ENCODE results near the gene TEAD2. TPM values are rescaled to one million over a fixed set of nuclear protein-coding genes. Genes with fewer than 3 reads are reported as not detected.

Gene TEAD2
- total and polyA plus RNA-seq, 10 of the 15 experiments (the other 5 are each of a cell fraction or from before 2014, with no cell fraction given), result 0.04 to 0.26 (median 0.11) TPM; not detected in 3

GRCh38 chr19:49335071-49335783, 27.0 kb downstream of the TEAD2 start, which contains the start of gene CD37 (continued):
- TF ChIP-seq NRF1 (conservative IDR thresholded peaks at IDR 0.05; ENCODE audit: low read depth, low read length) (no peak), CBX3 (IDR thresholded peaks at IDR 0.05; ENCODE audit: borderline replicate concordance, low read depth) (no peak), NFIC (IDR thresholded peaks at IDR 0.05; ENCODE audit: low read depth, low read length) (peak; percentile 53; the same call in 1 of the 2 replicates), ETV6 (conservative IDR thresholded peaks at IDR 0.05 in 1 of 2, IDR thresholded peaks at IDR 0.05 in 1 of 2; ENCODE audit: borderline replicate concordance in 1 of 2, low read depth in 1 of 2) (0 out of 4 replicates have a peak, but pooled peaks of 1 of the 2 experiments have one; percentile 45), HDGF (IDR thresholded peaks at IDR 0.05) (peak; percentile 72; the same call in 1 of the 2 replicates), REST (IDR thresholded peaks at IDR 0.05; ENCODE audit: low read depth, low read length) (no peak), MYC (IDR thresholded peaks at IDR 0.05; ENCODE audit: insufficient read depth, insufficient read length, insufficient replicate concordance, low read length, severe bottlenecking) (peak; percentile 44), KAT2A (conservative IDR thresholded peaks at IDR 0.05; ENCODE audit: control insufficient read depth, low read depth, low read length) (no peak), NFYB (IDR thresholded peaks at IDR 0.05; ENCODE audit: insufficient read depth, low read depth, low read length) (no peak), SIN3A (IDR thresholded peaks at IDR 0.05; ENCODE audit: low read depth, low read length) (peak; percentile 34; the same call in 1 of the 2 replicates), EZH2 (IDR thresholded peaks at IDR 0.05; ENCODE audit: borderline replicate concordance, control insufficient read depth, low read depth, low read length) (no peak), BACH1 (IDR thresholded peaks at IDR 0.05; ENCODE audit: borderline replicate concordance) (no peak), MXI1 (IDR thresholded peaks at IDR 0.05; ENCODE audit: low read depth, low read length) (no peak), SMAD5 (IDR thresholded peaks at IDR 0.05; ENCODE audit: low read depth) (peak; percentile 86; the same call in 1 of the 2 replicates), ASH2L (IDR thresholded peaks at IDR 0.05; ENCODE audit: borderline replicate concordance, low read depth) (no peak), BMI1 (IDR thresholded peaks at IDR 0.05; ENCODE audit: borderline replicate concordance) (no peak), ZBED1 (IDR thresholded peaks at IDR 0.05; ENCODE audit: borderline replicate concordance) (peak; percentile 61; the same call in 1 of the 2 replicates), NFXL1 (IDR thresholded peaks at IDR 0.05; ENCODE audit: borderline replicate concordance) (no peak)
- TF ChIP-seq, protein P1, sequence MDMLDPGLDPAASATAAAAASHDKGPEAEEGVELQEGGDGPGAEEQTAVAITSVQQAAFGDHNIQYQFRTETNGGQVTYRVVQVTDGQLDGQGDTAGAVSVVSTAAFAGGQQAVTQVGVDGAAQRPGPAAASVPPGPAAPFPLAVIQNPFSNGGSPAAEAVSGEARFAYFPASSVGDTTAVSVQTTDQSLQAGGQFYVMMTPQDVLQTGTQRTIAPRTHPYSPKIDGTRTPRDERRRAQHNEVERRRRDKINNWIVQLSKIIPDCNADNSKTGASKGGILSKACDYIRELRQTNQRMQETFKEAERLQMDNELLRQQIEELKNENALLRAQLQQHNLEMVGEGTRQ (IDR thresholded peaks at IDR 0.05; ENCODE audit: borderline replicate concordance, low read depth, low read length), result no peak
- TF ChIP-seq, protein P2, sequence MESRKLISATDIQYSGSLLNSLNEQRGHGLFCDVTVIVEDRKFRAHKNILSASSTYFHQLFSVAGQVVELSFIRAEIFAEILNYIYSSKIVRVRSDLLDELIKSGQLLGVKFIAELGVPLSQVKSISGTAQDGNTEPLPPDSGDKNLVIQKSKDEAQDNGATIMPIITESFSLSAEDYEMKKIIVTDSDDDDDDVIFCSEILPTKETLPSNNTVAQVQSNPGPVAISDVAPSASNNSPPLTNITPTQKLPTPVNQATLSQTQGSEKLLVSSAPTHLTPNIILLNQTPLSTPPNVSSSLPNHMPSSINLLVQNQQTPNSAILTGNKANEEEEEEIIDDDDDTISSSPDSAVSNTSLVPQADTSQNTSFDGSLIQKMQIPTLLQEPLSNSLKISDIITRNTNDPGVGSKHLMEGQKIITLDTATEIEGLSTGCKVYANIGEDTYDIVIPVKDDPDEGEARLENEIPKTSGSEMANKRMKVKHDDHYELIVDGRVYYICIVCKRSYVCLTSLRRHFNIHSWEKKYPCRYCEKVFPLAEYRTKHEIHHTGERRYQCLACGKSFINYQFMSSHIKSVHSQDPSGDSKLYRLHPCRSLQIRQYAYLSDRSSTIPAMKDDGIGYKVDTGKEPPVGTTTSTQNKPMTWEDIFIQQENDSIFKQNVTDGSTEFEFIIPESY (IDR thresholded peaks at IDR 0.05), result no peak
